HepG2 (cell line): ENCODE measurements around the gene PHKG1. TPM values are rescaled to one million over a fixed set of nuclear protein-coding genes. Genes with fewer than 3 reads are reported as not detected.

ENCODE experiments used
- DBP ChIP-seq: sonication (generic); formaldehyde crosslinking; IDR thresholded peaks from 2 replicates; pipeline ENCODE4 v1.4.0; 2020; ENCODE audit warnings: missing genetic modification reagents; ENCODE audit errors: not compliant biosample characterization
- GMEB2 ChIP-seq: IDR thresholded peaks from 2 replicates; pipeline ENCODE4 v1.6.1; 2016; ENCODE audit warnings: missing biosample characterization, missing genetic modification reagents, low read depth
- MIER2 ChIP-seq: IDR thresholded peaks from 2 replicates; pipeline ENCODE4 v1.6.1; 2016; ENCODE audit warnings: missing biosample characterization, missing genetic modification reagents
- MLX ChIP-seq: IDR thresholded peaks from 2 replicates; pipeline ENCODE4 v1.6.1; 2016
- NONO ChIP-seq, 2 experiments: fragments of 450-650 bp in 1 of 2; sonication (generic) in 1 of 2; formaldehyde crosslinking in 1 of 2; IDR thresholded peaks in 1 of 2; conservative IDR thresholded peaks in 1 of 2; 2 replicates each; pipeline versions ENCODE4 v1.6.1 to v1.8.0; 2017 to 2022; ENCODE audit warnings: mild to moderate bottlenecking in 1 of 2, missing genetic modification reagents in 1 of 2, moderate library complexity in 1 of 2
- PAF1 ChIP-seq: IDR thresholded peaks from 2 replicates; pipeline ENCODE4 v1.6.1; 2016; ENCODE audit warnings: missing genetic modification reagents, missing compliant biosample characterization
- RXRA ChIP-seq: sonication (generic); formaldehyde crosslinking; IDR thresholded peaks from 2 replicates; pipeline ENCODE4 v1.5.1; 2020; ENCODE audit warnings: missing genetic modification reagents
- SOX13 ChIP-seq, 3 experiments: fragments of 450-650 bp in 1 of 3; sonication (generic) in 1 of 3; formaldehyde crosslinking in 1 of 3; IDR thresholded peaks in 2 of 3; conservative IDR thresholded peaks in 1 of 3; 2 replicates each; pipeline versions ENCODE4 v1.5.0 to v1.6.1; 2016 to 2020; ENCODE audit warnings: antibody characterized with exemption in 1 of 3, mild to moderate bottlenecking in 1 of 3, missing compliant biosample characterization in 1 of 3, missing genetic modification reagents in 1 of 3, moderate library complexity in 1 of 3
- SOX6 ChIP-seq, 2 experiments: fragments of 450-650 bp in 1 of 2; sonication (generic) in 1 of 2; formaldehyde crosslinking in 1 of 2; IDR thresholded peaks; 2 replicates each; pipeline versions ENCODE4 v1.4.0 to v1.6.1; 2017 to 2020; ENCODE audit warnings: antibody characterized with exemption in 1 of 2, mild to moderate bottlenecking in 1 of 2, missing genetic modification reagents in 1 of 2
- SRY ChIP-seq: sonication (generic); formaldehyde crosslinking; IDR thresholded peaks from 2 replicates; pipeline ENCODE4 v1.8.0; 2022; ENCODE audit warnings: mild to moderate bottlenecking, missing genetic modification reagents
- TBX2 ChIP-seq: sonication (generic); formaldehyde crosslinking; IDR thresholded peaks from 2 replicates; pipeline ENCODE4 v1.5.0; 2020; ENCODE audit warnings: missing genetic modification reagents, mild to moderate bottlenecking, borderline replicate concordance
- ZMAT5 ChIP-seq: sonication (generic); formaldehyde crosslinking; IDR thresholded peaks from 2 replicates; pipeline ENCODE4 v1.5.0; 2020; ENCODE audit warnings: mild to moderate bottlenecking, low read depth, missing genetic modification reagents, borderline replicate concordance
- polyA plus RNA-seq, 8 experiments: library from polyadenylated mRNA; depleted of rRNA in 3 of 8; stranded (reverse) in 7 of 8; unstranded in 1 of 8; fragments of >200 nt; fragmentation: Illumina TruSeq in 4 of 8; extraction: Trizol in 4 of 8; gene quantifications; 2 replicates each; pipeline versions ENCODE4 v1.2.1 to v1.2.3, GENCODE V29; 2011 to 2016; ENCODE audit warnings: low read depth in 4 of 8, missing spikeins in 1 of 8, mixed read lengths in 1 of 8; ENCODE audit not compliant: insufficient read depth in 1 of 8
- total RNA-seq, 5 experiments: library from RNA; depleted of rRNA; stranded (reverse); fragments of >200 nt; fragmentation: Illumina TruSeq; extraction: Trizol; gene quantifications; 2 replicates each; pipeline ENCODE4 v1.2.3, GENCODE V29; 2016; ENCODE audit warnings: low read depth in 1 of 5
- TF ChIP-seq, protein P1 (sequence below): sonication (generic); formaldehyde crosslinking; IDR thresholded peaks from 2 replicates; pipeline ENCODE4 v1.5.1; 2020; ENCODE audit warnings: missing genetic modification reagents, mild to moderate bottlenecking, borderline replicate concordance
- TF ChIP-seq, protein P2 (sequence below): sonication (generic); formaldehyde crosslinking; IDR thresholded peaks from 2 replicates; pipeline ENCODE4 v1.4.0; 2020; ENCODE audit warnings: missing genetic modification reagents

PHKG1 gene
- total and polyA plus RNA-seq, 2 of the 13 experiments (the other 11 are each of a cell fraction or from before 2014, with no cell fraction given), result 0.44 to 0.71 TPM

DNA sequence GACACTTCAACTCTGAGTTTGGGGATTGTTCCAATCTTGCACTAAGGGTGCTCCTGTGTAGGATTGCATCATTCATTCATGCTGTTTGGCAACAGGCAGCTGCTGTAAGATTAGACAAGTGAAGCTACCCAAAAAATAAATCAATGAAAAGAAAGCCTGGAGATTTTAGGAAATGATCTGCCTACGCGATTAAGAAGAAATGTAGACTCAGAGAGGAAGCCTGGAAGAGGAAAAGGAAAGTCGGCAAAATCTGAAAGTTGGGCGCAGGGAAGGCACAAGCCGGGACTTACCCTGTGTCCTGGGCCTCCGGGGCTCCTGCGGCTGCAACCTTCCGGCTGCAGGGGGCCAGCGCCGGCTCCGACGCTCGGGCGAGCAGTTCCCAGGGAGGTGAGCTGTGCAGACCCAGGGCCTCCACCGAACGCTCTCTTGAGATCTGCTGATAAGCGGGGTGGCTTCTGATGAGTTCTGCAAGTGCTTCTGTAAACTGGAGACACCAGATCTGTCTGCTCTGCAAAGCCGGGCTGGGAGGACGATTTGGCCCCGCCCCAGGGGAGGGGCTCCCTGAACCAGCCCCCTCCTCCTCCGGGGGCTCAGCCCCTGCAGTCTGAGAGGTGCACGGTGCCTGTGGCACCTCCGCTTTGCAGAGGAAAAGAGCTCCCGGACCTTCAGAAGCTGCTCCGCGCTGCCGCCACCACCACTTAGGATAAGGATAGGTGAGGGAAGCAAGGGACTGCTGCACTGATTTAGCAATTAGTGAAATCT lies 58.9 kb downstream of the PHKG1 start (continued):
- TF ChIP-seq SOX6 (IDR thresholded peaks at IDR 0.05) (no peak), SOX6 (CRISPR knock-in tag; IDR thresholded peaks at IDR 0.05) (peak; percentile 76), MIER2 (CRISPR knock-in tag) (no peak; the same call in 1 of the 2 replicates), MLX (CRISPR knock-in tag) (no peak), DBP (CRISPR knock-in tag) (no peak), RXRA (CRISPR knock-in tag) (peak; percentile 41; the same call in 1 of the 2 replicates), NONO (IDR thresholded peaks at IDR 0.05) (no peak), NONO (CRISPR knock-in tag; conservative IDR thresholded peaks at IDR 0.05) (peak; percentile 71), ZMAT5 (CRISPR knock-in tag) (no peak), TBX2 (CRISPR knock-in tag) (peak; percentile 61; the same call in 1 of the 2 replicates), GMEB2 (CRISPR knock-in tag) (no peak), SRY (peak; percentile 63), PAF1 (CRISPR knock-in tag) (no peak), SOX13 (IDR thresholded peaks at IDR 0.05) (no peak), SOX13 (CRISPR knock-in tag; conservative IDR thresholded peaks at IDR 0.05 in 1 of 2, IDR thresholded peaks at IDR 0.05 in 1 of 2) (peak in 1 of 2 experiments; percentile 25; a peak in 1 of 4 replicates)
- TF ChIP-seq, protein P1, sequence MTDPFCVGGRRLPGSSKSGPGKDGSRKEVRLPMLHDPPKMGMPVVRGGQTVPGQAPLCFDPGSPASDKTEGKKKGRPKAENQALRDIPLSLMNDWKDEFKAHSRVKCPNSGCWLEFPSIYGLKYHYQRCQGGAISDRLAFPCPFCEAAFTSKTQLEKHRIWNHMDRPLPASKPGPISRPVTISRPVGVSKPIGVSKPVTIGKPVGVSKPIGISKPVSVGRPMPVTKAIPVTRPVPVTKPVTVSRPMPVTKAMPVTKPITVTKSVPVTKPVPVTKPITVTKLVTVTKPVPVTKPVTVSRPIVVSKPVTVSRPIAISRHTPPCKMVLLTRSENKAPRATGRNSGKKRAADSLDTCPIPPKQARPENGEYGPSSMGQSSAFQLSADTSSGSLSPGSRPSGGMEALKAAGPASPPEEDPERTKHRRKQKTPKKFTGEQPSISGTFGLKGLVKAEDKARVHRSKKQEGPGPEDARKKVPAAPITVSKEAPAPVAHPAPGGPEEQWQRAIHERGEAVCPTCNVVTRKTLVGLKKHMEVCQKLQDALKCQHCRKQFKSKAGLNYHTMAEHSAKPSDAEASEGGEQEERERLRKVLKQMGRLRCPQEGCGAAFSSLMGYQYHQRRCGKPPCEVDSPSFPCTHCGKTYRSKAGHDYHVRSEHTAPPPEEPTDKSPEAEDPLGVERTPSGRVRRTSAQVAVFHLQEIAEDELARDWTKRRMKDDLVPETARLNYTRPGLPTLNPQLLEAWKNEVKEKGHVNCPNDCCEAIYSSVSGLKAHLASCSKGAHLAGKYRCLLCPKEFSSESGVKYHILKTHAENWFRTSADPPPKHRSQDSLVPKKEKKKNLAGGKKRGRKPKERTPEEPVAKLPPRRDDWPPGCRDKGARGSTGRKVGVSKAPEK, result no peak
- TF ChIP-seq, protein P2, sequence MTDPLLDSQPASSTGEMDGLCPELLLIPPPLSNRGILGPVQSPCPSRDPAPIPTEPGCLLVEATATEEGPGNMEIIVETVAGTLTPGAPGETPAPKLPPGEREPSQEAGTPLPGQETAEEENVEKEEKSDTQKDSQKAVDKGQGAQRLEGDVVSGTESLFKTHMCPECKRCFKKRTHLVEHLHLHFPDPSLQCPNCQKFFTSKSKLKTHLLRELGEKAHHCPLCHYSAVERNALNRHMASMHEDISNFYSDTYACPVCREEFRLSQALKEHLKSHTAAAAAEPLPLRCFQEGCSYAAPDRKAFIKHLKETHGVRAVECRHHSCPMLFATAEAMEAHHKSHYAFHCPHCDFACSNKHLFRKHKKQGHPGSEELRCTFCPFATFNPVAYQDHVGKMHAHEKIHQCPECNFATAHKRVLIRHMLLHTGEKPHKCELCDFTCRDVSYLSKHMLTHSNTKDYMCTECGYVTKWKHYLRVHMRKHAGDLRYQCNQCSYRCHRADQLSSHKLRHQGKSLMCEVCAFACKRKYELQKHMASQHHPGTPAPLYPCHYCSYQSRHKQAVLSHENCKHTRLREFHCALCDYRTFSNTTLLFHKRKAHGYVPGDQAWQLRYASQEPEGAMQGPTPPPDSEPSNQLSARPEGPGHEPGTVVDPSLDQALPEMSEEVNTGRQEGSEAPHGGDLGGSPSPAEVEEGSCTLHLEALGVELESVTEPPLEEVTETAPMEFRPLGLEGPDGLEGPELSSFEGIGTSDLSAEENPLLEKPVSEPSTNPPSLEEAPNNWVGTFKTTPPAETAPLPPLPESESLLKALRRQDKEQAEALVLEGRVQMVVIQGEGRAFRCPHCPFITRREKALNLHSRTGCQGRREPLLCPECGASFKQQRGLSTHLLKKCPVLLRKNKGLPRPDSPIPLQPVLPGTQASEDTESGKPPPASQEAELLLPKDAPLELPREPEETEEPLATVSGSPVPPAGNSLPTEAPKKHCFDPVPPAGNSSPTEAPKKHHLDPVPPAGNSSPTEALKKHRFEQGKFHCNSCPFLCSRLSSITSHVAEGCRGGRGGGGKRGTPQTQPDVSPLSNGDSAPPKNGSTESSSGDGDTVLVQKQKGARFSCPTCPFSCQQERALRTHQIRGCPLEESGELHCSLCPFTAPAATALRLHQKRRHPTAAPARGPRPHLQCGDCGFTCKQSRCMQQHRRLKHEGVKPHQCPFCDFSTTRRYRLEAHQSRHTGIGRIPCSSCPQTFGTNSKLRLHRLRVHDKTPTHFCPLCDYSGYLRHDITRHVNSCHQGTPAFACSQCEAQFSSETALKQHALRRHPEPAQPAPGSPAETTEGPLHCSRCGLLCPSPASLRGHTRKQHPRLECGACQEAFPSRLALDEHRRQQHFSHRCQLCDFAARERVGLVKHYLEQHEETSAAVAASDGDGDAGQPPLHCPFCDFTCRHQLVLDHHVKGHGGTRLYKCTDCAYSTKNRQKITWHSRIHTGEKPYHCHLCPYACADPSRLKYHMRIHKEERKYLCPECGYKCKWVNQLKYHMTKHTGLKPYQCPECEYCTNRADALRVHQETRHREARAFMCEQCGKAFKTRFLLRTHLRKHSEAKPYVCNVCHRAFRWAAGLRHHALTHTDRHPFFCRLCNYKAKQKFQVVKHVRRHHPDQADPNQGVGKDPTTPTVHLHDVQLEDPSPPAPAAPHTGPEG, result no peak
